Body of pancreas (tissue), 4 donors: Measurements from ENCODE around the gene TSHZ3. TPM values are rescaled to one million over a fixed set of nuclear protein-coding genes. Genes with fewer than 3 reads are reported as not detected.

Source experiments
- ATAC-seq: fragments of 150-250 bp; one replicate; pipeline ENCODE4 v1.9.1; 2016
- DNase-seq, 4 donors: peaks; one replicate each; pipeline ENCODE4 v3.0.0-alpha.2; 2019
- H3K27ac ChIP-seq, 4 donors: fragments of 200-600 bp; sonication (generic); 1 replicate in 3 of 4; 2 replicates in 1 of 4; pipeline versions ENCODE4 v1.5.1 to v1.6.1; 2016 to 2019; ENCODE audit warnings: mild to moderate bottlenecking in 1 of 4, mixed read lengths in 1 of 4, moderate library complexity in 1 of 4
- H3K27me3 ChIP-seq, 2 donors: fragments of 200-600 bp; sonication (generic); one replicate each; pipeline ENCODE4 v1.6.0; 2016; ENCODE audit warnings: mild to moderate bottlenecking in 1 of 2
- H3K36me3 ChIP-seq, 2 donors: fragments of 200-600 bp; sonication (generic); replicated peaks in 1 of 2; 2 replicates each; pipeline ENCODE4 v1.5.1; 2016; ENCODE audit warnings: low read depth in 2 of 2; ENCODE audit not compliant: insufficient read depth in 1 of 2
- H3K4me1 ChIP-seq: fragments of 200-600 bp; sonication (generic); one replicate; pipeline ENCODE4 v1.6.0; 2016
- H3K4me3 ChIP-seq, 2 donors: fragments of 200-600 bp; sonication (generic); 1 replicate in 1 of 2; 2 replicates in 1 of 2; pipeline ENCODE4 v1.5.1; 2016 to 2019
- H3K9me3 ChIP-seq, 3 donors: fragments of 200-600 bp; sonication (generic); 1 replicate in 2 of 3; 2 replicates in 1 of 3; pipeline ENCODE4 v1.5.1; 2016
- POLR2A ChIP-seq, 3 donors: fragments of 450-650 bp; IDR thresholded peaks; one replicate each; pipeline ENCODE4 v1.6.1; 2016; ENCODE audit warnings: antibody characterized with exemption in 3 of 3, mild to moderate bottlenecking in 2 of 3
- WGBS, 2 donors: methylation state at CpG; one replicate each; pipeline ENCODE4 v1.1.5; 2017; 5-methylcytosine and 5-hydroxymethylcytosine counted together
- intact Hi-C: fragments of 100-400 bp; cut with DNase I; formaldehyde crosslinking; loops from one replicate; pipeline ENCODE4 v1.15.1; 2023
- total RNA-seq, 2 donors: library from RNA; depleted of rRNA; stranded (reverse); fragments of >200 nt; gene quantifications; one replicate each; pipeline ENCODE4 v1.1.0, GENCODE V29; 2016
- TF ChIP-seq, protein P1 (sequence below), 7 experiments: fragments of 450-650 bp in 4 of 7; fragments of 200-600 bp in 3 of 7; sonication (generic) in 3 of 7; IDR thresholded peaks; one replicate each; pipeline ENCODE4 v1.5.1; 2016 to 2019; ENCODE audit warnings: antibody characterized with exemption in 7 of 7

Gene TSHZ3
- total RNA-seq, 2 donors from 2014 or later: 1.3 to 3.0 TPM

DNA sequence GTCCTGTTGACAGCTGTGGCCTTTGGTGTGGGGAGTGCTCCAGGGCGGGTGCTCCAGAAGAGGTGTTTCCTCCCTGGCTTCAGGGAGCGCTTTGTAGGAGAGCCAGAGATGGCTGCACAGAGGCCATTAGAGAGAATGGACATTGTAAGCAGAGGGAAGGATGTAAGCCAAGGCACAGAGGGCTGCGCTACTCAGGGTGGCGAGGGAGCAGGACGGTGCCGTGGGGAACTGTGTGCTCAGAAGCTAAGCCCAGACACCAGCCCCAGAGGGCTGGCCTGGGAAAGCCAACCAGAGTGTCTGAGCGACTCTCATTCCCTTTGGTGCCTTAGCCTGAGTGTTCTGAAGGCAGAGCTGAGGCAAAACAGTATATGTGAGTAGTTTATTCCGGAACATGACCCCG, 92.2 kb downstream of the TSHZ3 start:
- Histone ChIP-seq H3K4me1 (no peaks in the 10 kb centered on the region), H3K27me3 (no peaks in the 10 kb centered on the region), H3K9me3 (no peaks in the 10 kb centered on the region), H3K4me3 (no peak overlapping the region), H3K36me3 (no peaks in the 10 kb centered on the region), H3K27ac (no peak overlapping the region)
- TF ChIP-seq, protein P1, sequence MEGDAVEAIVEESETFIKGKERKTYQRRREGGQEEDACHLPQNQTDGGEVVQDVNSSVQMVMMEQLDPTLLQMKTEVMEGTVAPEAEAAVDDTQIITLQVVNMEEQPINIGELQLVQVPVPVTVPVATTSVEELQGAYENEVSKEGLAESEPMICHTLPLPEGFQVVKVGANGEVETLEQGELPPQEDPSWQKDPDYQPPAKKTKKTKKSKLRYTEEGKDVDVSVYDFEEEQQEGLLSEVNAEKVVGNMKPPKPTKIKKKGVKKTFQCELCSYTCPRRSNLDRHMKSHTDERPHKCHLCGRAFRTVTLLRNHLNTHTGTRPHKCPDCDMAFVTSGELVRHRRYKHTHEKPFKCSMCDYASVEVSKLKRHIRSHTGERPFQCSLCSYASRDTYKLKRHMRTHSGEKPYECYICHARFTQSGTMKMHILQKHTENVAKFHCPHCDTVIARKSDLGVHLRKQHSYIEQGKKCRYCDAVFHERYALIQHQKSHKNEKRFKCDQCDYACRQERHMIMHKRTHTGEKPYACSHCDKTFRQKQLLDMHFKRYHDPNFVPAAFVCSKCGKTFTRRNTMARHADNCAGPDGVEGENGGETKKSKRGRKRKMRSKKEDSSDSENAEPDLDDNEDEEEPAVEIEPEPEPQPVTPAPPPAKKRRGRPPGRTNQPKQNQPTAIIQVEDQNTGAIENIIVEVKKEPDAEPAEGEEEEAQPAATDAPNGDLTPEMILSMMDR (IDR thresholded peaks at IDR 0.05): no peak
- no peak for TF ChIP-seq POLR2A (IDR thresholded peaks at IDR 0.05)
- ATAC-seq (no peak), DNase-seq (no peak)
- intact Hi-C loops: no loop called here
- whole genome bisulfite sequencing, 2 donors: 85 to 89% methylated on average over 7 to 9 of the region's 9 CpGs

- ATAC-seq (no peak), DNase-seq (no peak)
- no peaks in the 10 kb centered on the region for H3K9me3 ChIP-seq
- H3K36me3 ChIP-seq: no peaks in the 10 kb centered on the region
- H3K27ac ChIP-seq: no peak overlapping the region
- intact Hi-C loops: no loop called here
- no peaks in the 10 kb centered on the region for H3K27me3 ChIP-seq
- no peaks in the 10 kb centered on the region for H3K4me1 ChIP-seq
- WGBS, 2 donors: 79 to 81% methylated on average over 7 to 8 of the region's 8 CpGs
- no peak overlapping the region for H3K4me3 ChIP-seq
- no peak for TF ChIP-seq POLR2A (IDR thresholded peaks at IDR 0.05)
- TF ChIP-seq, protein P1 (IDR thresholded peaks at IDR 0.05): no peak
Measured at GRCh38 chr19:31256593-31256960, 92.7 kb downstream of the TSHZ3 start.

DNA sequence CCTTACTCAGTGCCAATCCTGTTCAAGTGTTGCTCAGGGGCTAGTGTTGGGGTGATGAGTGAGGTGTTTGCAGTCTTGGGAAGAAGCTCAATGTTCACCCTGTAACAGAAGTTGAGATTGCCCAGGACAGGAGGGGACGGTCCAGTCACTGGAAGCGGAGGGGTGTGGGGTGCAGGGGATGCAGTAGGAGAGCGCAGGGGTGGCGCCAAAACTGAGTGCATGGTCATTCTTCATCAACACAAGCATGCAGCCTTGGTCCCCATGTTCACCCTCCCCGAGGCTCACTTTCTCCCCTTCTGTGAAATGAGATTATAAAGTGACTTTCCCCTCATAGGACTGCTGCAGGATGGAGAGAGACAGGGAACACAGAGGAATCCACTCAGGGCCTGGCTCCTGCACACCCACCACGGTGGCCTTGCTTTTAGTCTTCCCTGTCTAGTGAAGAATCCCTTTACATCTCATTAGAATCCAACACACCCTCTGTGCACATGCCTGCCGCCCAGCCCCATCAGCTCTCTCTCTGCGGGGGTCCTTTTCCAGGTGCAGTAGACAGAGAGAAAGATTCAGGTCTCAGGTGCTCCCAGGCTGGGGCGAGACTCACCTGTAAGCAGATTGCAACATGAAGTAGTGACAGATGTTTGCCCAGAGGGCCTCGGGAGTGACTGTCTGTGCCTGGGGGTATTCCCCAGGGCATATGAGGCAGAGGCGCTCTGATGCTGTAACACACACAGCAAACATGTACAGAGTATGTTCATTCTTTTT, 93.2 kb downstream of the TSHZ3 start:
- Histone ChIP-seq H3K9me3 (no peaks in the 10 kb centered on the region), H3K27ac (no peak overlapping the region), H3K4me3 (no peak overlapping the region), H3K36me3 (no peaks in the 10 kb centered on the region), H3K27me3 (no peaks in the 10 kb centered on the region), H3K4me1 (no peaks in the 10 kb centered on the region)
- WGBS, 2 donors: 77 to 84% methylated on average over 11 of the region's 11 CpGs
- intact Hi-C loops: no loop called here
- no peak for ATAC-seq
- no peak for DNase-seq
- TF ChIP-seq, protein P1 (IDR thresholded peaks at IDR 0.05): no peak
- TF ChIP-seq POLR2A (IDR thresholded peaks at IDR 0.05): no peak

- no peaks in the 10 kb centered on the region for H3K4me1 ChIP-seq
- intact Hi-C loops: no loop called here
- no peaks in the 10 kb centered on the region for H3K9me3 ChIP-seq
- no peaks in the 10 kb centered on the region for H3K27me3 ChIP-seq
- H3K27ac ChIP-seq: no peak overlapping the region
- WGBS, 2 donors: 73 to 88% methylated on average over 11 to 13 of the region's 13 CpGs
- TF ChIP-seq, protein P1 (IDR thresholded peaks at IDR 0.05): no peak
- TF ChIP-seq POLR2A (IDR thresholded peaks at IDR 0.05): no peak
- H3K36me3 ChIP-seq: no peaks in the 10 kb centered on the region
- H3K4me3 ChIP-seq: no peak overlapping the region
- no peak for ATAC-seq
- DNase-seq: no peak
Measured at GRCh38 chr19:31255174-31255799, 93.9 kb downstream of the TSHZ3 start.
